Hepatocyte (in vitro differentiated cells): Measurements from ENCODE around the gene NTRK1.

ENCODE experiments used
- CTCF ChIP-seq: fragments of 200-600 bp; sonication (generic); IDR thresholded peaks from 2 replicates; pipeline ENCODE4 v1.5.1; 2016; ENCODE audit warnings: antibody characterized with exemption, mild to moderate bottlenecking; ENCODE audit not compliant: poor library complexity
- EZH2 ChIP-seq: fragments of 200-600 bp; sonication (generic); IDR thresholded peaks from 2 replicates; pipeline ENCODE4 v1.6.1; 2016; ENCODE audit warnings: antibody characterized with exemption, mild to moderate bottlenecking, borderline replicate concordance

GRCh38 chr1:156856282-156856785, 4.3 kb upstream of the NTRK1 start:
- TF ChIP-seq EZH2 (no peak), CTCF (no peak)
